ENCODE data around the gene MRPL46. TPM values are rescaled to one million over a fixed set of nuclear protein-coding genes. Genes with fewer than 3 reads are reported as not detected.

MRPL46 gene
- total and polyA plus RNA-seq, 2 of the 4 experiments (the other 2 are of a cell fraction): 14.2 to 24.2 TPM

- ChIA-PET CTCF (no interaction called here), POLR2A (ENCODE audit: unreplicated experiment) (no interaction called here)
- ATAC-seq (ENCODE audit: low read depth) (no peak), DNase-seq (no peak)
- intact Hi-C loops (cut with micrococcal nuclease) (no loop called here), in situ Hi-C loops (cut with MboI; ENCODE audit: low sequenced_read_pairs) (no loop called here), dilution Hi-C loops (cut with HindIII; ENCODE audit: low sequenced_read_pairs, unreplicated experiment) (no loop called here)
- H3K4me1 ChIP-seq (ENCODE audit: control insufficient read depth, insufficient read depth, low read length): no peaks in the 10 kb centered on the region
- H2BK5ac ChIP-seq (ENCODE audit: low read depth, low read length, poor library complexity, severe bottlenecking): no peak overlapping the region
- no CpG with 5 or more reads among the region's 10 CpGs for WGBS, 2 experiments (ENCODE audit: extremely low coverage in 2 of 2, insufficient read length in 1 of 2)
- no peaks in the 10 kb centered on the region for H3K36me3 ChIP-seq (ENCODE audit: control insufficient read depth, insufficient read depth, low read length)
- TF ChIP-seq MAFK (IDR thresholded peaks at IDR 0.05; ENCODE audit: low read depth, low read length) (no peak), RFX5 (IDR thresholded peaks at IDR 0.05; ENCODE audit: low read depth, low read length) (no peak), SMC3 (IDR thresholded peaks at IDR 0.05; ENCODE audit: low read depth, low read length) (no peak), BHLHE40 (IDR thresholded peaks at IDR 0.05; ENCODE audit: low read depth, low read length) (no peak), MAZ (IDR thresholded peaks at IDR 0.05; ENCODE audit: borderline replicate concordance, low read depth, low read length) (no peak), RAD21 (IDR thresholded peaks at IDR 0.05; ENCODE audit: low read length) (no peak), POLR2A (IDR thresholded peaks at IDR 0.05; ENCODE audit: low read depth, low read length) (no peak), CTCF (conservative IDR thresholded peaks at IDR 0.05; ENCODE audit: low read depth, low read length) (no peak), ELK1 (IDR thresholded peaks at IDR 0.05; ENCODE audit: borderline replicate concordance, low read depth, low read length) (no peak)
- H3K23ac ChIP-seq (ENCODE audit: low read depth, low read length): no peak overlapping the region
- no peak overlapping the region for H2BK20ac ChIP-seq (ENCODE audit: low read depth, low read length)
- H4K20me1 ChIP-seq (ENCODE audit: insufficient read depth, low read length): no peaks in the 10 kb centered on the region
- no peak overlapping the region for H2AK5ac ChIP-seq (ENCODE audit: low read depth, low read length)
- no peak overlapping the region for H3K56ac ChIP-seq (ENCODE audit: extremely low read depth, insufficient read depth, low read length)
- H3K9ac ChIP-seq (ENCODE audit: low read depth, low read length): no peak overlapping the region
- no peak overlapping the region for H2BK15ac ChIP-seq (ENCODE audit: low read depth, low read length)
- H2AK9ac ChIP-seq (replicated peaks; ENCODE audit: low read depth, low read length, poor library complexity): no peak overlapping the region
- no peak overlapping the region for H3K18ac ChIP-seq (ENCODE audit: low read depth, low read length)
- H3K4me3 ChIP-seq (ENCODE audit: insufficient read depth, low read depth, low read length): no peak overlapping the region
- no peak overlapping the region for H3K14ac ChIP-seq (replicated peaks; ENCODE audit: low read depth, low read length)
- H2AFZ ChIP-seq (replicated peaks; ENCODE audit: low read length, poor library complexity): no peak overlapping the region
- H3K9me3 ChIP-seq (ENCODE audit: control insufficient read depth, insufficient read depth, low read length): no peaks in the 10 kb centered on the region
- H4K8ac ChIP-seq (ENCODE audit: low read depth in 2 of 2, low read length in 2 of 2): no peak overlapping the region
- no peak overlapping the region for H3K4me2 ChIP-seq (ENCODE audit: low read depth, low read length)
- H3K27me3 ChIP-seq (ENCODE audit: control insufficient read depth, insufficient read depth, low read length): peaks cover 9% of the 10 kb centered on the region
- H2BK120ac ChIP-seq (ENCODE audit: low read depth, low read length): no peak overlapping the region
- no peak overlapping the region for H3K4ac ChIP-seq (ENCODE audit: low read depth, low read length)
- H3K79me1 ChIP-seq (ENCODE audit: low read depth in 1 of 2, low read length in 2 of 2): no peaks in the 10 kb centered on the region
- H4K91ac ChIP-seq (ENCODE audit: insufficient read depth, low read depth, low read length): no peak overlapping the region
- H3K27ac ChIP-seq (ENCODE audit: insufficient read depth, low read length): no peak overlapping the region
- H3K9me1 ChIP-seq (ENCODE audit: insufficient read depth, low read length): no peaks in the 10 kb centered on the region
- BruUV-seq (replicated peaks): no TSS peak
- H4K5ac ChIP-seq (ENCODE audit: low read depth, low read length): no peak overlapping the region
These were observed 35.7 kb downstream of the MRPL46 start for GRCh38 chr15:88431441-88431840.
